Measurements from ENCODE around the gene SOSTDC1.
"Not testable (repeated sequence)": the region's sequence is repeated elsewhere in the genome, so short reads cannot be mapped to it uniquely, and the experiment has no call there.

SOSTDC1 gene

GRCh38 chr7:16465469-16466361 is at the start of gene SOSTDC1:
SOSTDC1 (minus strand) TSS chr7:16465738; CDS start chr7:16465668, 70 bp downstream.
- DNase-seq (ENCODE audit: low read depth in 2 of 2) = no peak

GRCh38 chr7:16514729-16515128 is 49.2 kb upstream of the SOSTDC1 start:
- no peak for DNase-seq (ENCODE audit: low read depth in 2 of 2)

- no peak for DNase-seq (ENCODE audit: low read depth in 2 of 2)
Observed at GRCh38 chr7:16514271-16514670, 48.7 kb upstream of the SOSTDC1 start.

- DNase-seq (ENCODE audit: low read depth in 2 of 2) = no peak
Observed at GRCh38 chr7:16512097-16512496, 46.6 kb upstream of the SOSTDC1 start.

GRCh38 chr7:16511314-16511713 is 45.8 kb upstream of the SOSTDC1 start:
- DNase-seq (ENCODE audit: low read depth in 2 of 2) = no peak

- no peak for DNase-seq (ENCODE audit: low read depth in 2 of 2)
Observed at GRCh38 chr7:16509829-16510228, 44.3 kb upstream of the SOSTDC1 start.

GRCh38 chr7:16506422-16506821 is 40.9 kb upstream of the SOSTDC1 start:
- DNase-seq (ENCODE audit: low read depth in 2 of 2) = not testable (repeated sequence)

GRCh38 chr7:16504019-16504418 is 38.5 kb upstream of the SOSTDC1 start:
- DNase-seq (ENCODE audit: low read depth in 2 of 2) = no peak

GRCh38 chr7:16502303-16502702 is 36.8 kb upstream of the SOSTDC1 start:
- DNase-seq (ENCODE audit: low read depth in 2 of 2) = no peak

- no peak for DNase-seq (ENCODE audit: low read depth in 2 of 2)
Observed at GRCh38 chr7:16498122-16498521, 32.6 kb upstream of the SOSTDC1 start.

GRCh38 chr7:16494955-16495719 is 29.6 kb upstream of the SOSTDC1 start:
- no peak for DNase-seq (ENCODE audit: low read depth in 2 of 2)

- no peak for DNase-seq (ENCODE audit: low read depth in 2 of 2)
Observed at GRCh38 chr7:16494551-16494950, 29.0 kb upstream of the SOSTDC1 start.

GRCh38 chr7:16493266-16493665 is 27.7 kb upstream of the SOSTDC1 start:
- DNase-seq (ENCODE audit: low read depth in 2 of 2) = no peak

GRCh38 chr7:16492513-16493062 is 27.1 kb upstream of the SOSTDC1 start:
- no peak for DNase-seq (ENCODE audit: low read depth in 2 of 2)

- DNase-seq (ENCODE audit: low read depth in 2 of 2) = no peak
Observed at GRCh38 chr7:16491148-16491547, 25.6 kb upstream of the SOSTDC1 start.

GRCh38 chr7:16484453-16485158 is 19.1 kb upstream of the SOSTDC1 start:
- DNase-seq (ENCODE audit: low read depth in 2 of 2) = no peak

GRCh38 chr7:16479591-16479990 is 14.1 kb upstream of the SOSTDC1 start:
- no peak for DNase-seq (ENCODE audit: low read depth in 2 of 2)

GRCh38 chr7:16479161-16479560 is 13.6 kb upstream of the SOSTDC1 start:
- DNase-seq (ENCODE audit: low read depth in 2 of 2) = no peak

GRCh38 chr7:16471933-16472332 is 6.4 kb upstream of the SOSTDC1 start:
- no peak for DNase-seq (ENCODE audit: low read depth in 2 of 2)

GRCh38 chr7:16463949-16464715 is 1.4 kb downstream of the SOSTDC1 start:
- no peak for DNase-seq (ENCODE audit: low read depth in 2 of 2)

- no peak for DNase-seq (ENCODE audit: low read depth in 2 of 2)
Observed at GRCh38 chr7:16463520-16463919, 2.0 kb downstream of the SOSTDC1 start.

Data from stimulated activated CD8-positive, alpha-beta memory T cell treated with anti-CD3 and anti-CD28 coated beads, Interleukin-7, amount 100 ng/mL, for 4 hours (primary cell).